SK-N-SH (cell line): Measurements from ENCODE around the gene TMEM163. TPM values are rescaled to one million over a fixed set of nuclear protein-coding genes. Genes with fewer than 3 reads are reported as not detected.

Experiments used
- CTCF ChIA-PET: fragments of 300-600, 350-600 bp; formaldehyde crosslinking; extraction: SDS; loops from one replicate; lab custom pipeline; 2021; lab: Yijun Ruan, JAX
- POLR2A ChIA-PET: fragments of 350-600 bp; sonication (Branson Sonifier 250); formaldehyde crosslinking; extraction: SDS; loops from one replicate; lab custom pipeline; 2020; ENCODE audit warnings: antibody characterized with exemption, inconsistent platforms; lab: Yijun Ruan, JAX
- DNase-seq: peaks from one replicate; pipeline ENCODE4 v3.0.0; 2012
- H2AFZ ChIP-seq: fragments of 200-600 bp; sonication (generic); 2 replicates; pipeline ENCODE4 v1.8.1; 2016; ENCODE audit warnings: antibody characterized with exemption, mild to moderate bottlenecking, low read depth
- H3F3A ChIP-seq: fragments of 200-600 bp; sonication (generic); replicated peaks from 2 replicates; pipeline ENCODE3; 2016; ENCODE audit warnings: antibody characterized with exemption, mild to moderate bottlenecking; ENCODE audit not compliant: insufficient read depth
- H3K27ac ChIP-seq, 2 experiments: fragments of 200-500 bp in 1 of 2; fragments of 200-600 bp in 1 of 2; sonication (Bioruptor generic) in 1 of 2; sonication (generic), shearing (Covaris generic) in 1 of 2; 2 replicates each; pipeline versions ENCODE4 v1.5.1 to v1.6.1; 2014 to 2016; ENCODE audit warnings: low read depth in 2 of 2, inconsistent platforms in 1 of 2, low read length in 1 of 2, mild to moderate bottlenecking in 1 of 2, mixed read lengths in 1 of 2
- H3K27me3 ChIP-seq: fragments of 200-600 bp; sonication (generic), shearing (Covaris generic); 2 replicates; pipeline ENCODE4 v1.6.1; 2016; ENCODE audit warnings: mixed run types; ENCODE audit not compliant: insufficient read depth
- H3K36me3 ChIP-seq, 2 experiments: fragments of 200-500 bp in 1 of 2; fragments of 200-600 bp in 1 of 2; sonication (Bioruptor generic) in 1 of 2; sonication (generic) in 1 of 2; replicated peaks in 1 of 2; 2 replicates each; pipeline versions ENCODE3 to v1.5.1; 2014 to 2016; ENCODE audit warnings: low read length in 1 of 2, mild to moderate bottlenecking in 1 of 2; ENCODE audit not compliant: insufficient read depth in 2 of 2, control insufficient read depth in 1 of 2
- H3K4me1 ChIP-seq, 2 experiments: fragments of 200-500 bp in 1 of 2; fragments of 200-600 bp in 1 of 2; sonication (Bioruptor generic) in 1 of 2; sonication (generic), shearing (Covaris generic) in 1 of 2; 2 replicates each; pipeline versions ENCODE4 v1.5.1 to v1.6.1; 2014 to 2016; ENCODE audit warnings: low read depth in 1 of 2, low read length in 1 of 2, mixed run types in 1 of 2; ENCODE audit not compliant: insufficient read depth in 2 of 2, control insufficient read depth in 1 of 2
- H3K4me2 ChIP-seq: fragments of 200-600 bp; sonication (generic), shearing (Covaris generic); 2 replicates; pipeline ENCODE4 v1.6.1; 2017; ENCODE audit warnings: mixed run types
- H3K4me3 ChIP-seq, 2 experiments: fragments of 200-500 bp in 1 of 2; fragments of 200-600 bp in 1 of 2; sonication (Bioruptor generic) in 1 of 2; sonication (generic), shearing (Covaris generic) in 1 of 2; 2 replicates each; pipeline versions ENCODE4 v1.5.1 to v1.8.1; 2014 to 2016; ENCODE audit warnings: low read depth in 2 of 2, inconsistent platforms in 1 of 2, low read length in 1 of 2, mild to moderate bottlenecking in 1 of 2, mixed read lengths in 1 of 2, moderate library complexity in 1 of 2
- H3K79me2 ChIP-seq: fragments of 200-600 bp; sonication (generic); 2 replicates; pipeline ENCODE4 v1.8.1; 2017; ENCODE audit warnings: mild to moderate bottlenecking; ENCODE audit not compliant: insufficient read depth
- H3K9ac ChIP-seq: fragments of 200-600 bp; sonication (generic); 2 replicates; pipeline ENCODE4 v1.6.1; 2017; ENCODE audit warnings: mixed run types
- H3K9me2 ChIP-seq: fragments of 200-600 bp; sonication (generic); 2 replicates; pipeline ENCODE4 v1.6.1; 2017; ENCODE audit warnings: mixed run types
- H3K9me3 ChIP-seq: fragments of 200-600 bp; sonication (generic); 2 replicates; pipeline ENCODE4 v1.6.1; 2017; ENCODE audit warnings: mixed run types, mild to moderate bottlenecking, moderate library complexity
- H4K20me1 ChIP-seq: fragments of 200-600 bp; sonication (generic); 2 replicates; pipeline ENCODE4 v1.6.1; 2017; ENCODE audit warnings: mild to moderate bottlenecking, mixed run types; ENCODE audit not compliant: insufficient read depth
- CHD2 ChIP-seq: fragments of 150-350 bp; IDR thresholded peaks from 2 replicates; pipeline ENCODE4 v1.6.1; 2018; ENCODE audit warnings: low read length; ENCODE audit not compliant: partially characterized antibody
- EZH2phosphoT487 ChIP-seq: fragments of 200-600 bp; sonication (generic); IDR thresholded peaks from 2 replicates; pipeline ENCODE4 v1.6.1; 2017; ENCODE audit warnings: low read depth, mixed run types, mild to moderate bottlenecking, antibody characterized with exemption, moderate library complexity, borderline replicate concordance
- FOXJ3 ChIP-seq: sonication (generic); formaldehyde crosslinking; IDR thresholded peaks from 2 replicates; pipeline ENCODE4 v1.5.1; 2020; ENCODE audit warnings: mild to moderate bottlenecking, missing genetic modification reagents
- GABPA ChIP-seq: IDR thresholded peaks from 2 replicates; pipeline ENCODE4 v1.4.0; 2012; ENCODE audit warnings: low read depth, mild to moderate bottlenecking
- JUND ChIP-seq: IDR thresholded peaks from 2 replicates; pipeline ENCODE4 v1.4.0; 2012
- MEF2A ChIP-seq: IDR thresholded peaks from 2 replicates; pipeline ENCODE4 v1.4.0; 2012; ENCODE audit warnings: low read depth, borderline replicate concordance
- NRF1 ChIP-seq: IDR thresholded peaks from 2 replicates; pipeline ENCODE4 v1.6.1; 2012; ENCODE audit warnings: low read depth, mild to moderate bottlenecking, low read length
- RAD21 ChIP-seq: IDR thresholded peaks from 2 replicates; pipeline ENCODE4 v1.6.1; 2012; ENCODE audit warnings: mild to moderate bottlenecking, low read length
- RCOR1 ChIP-seq: fragments of 150-350 bp; IDR thresholded peaks from 2 replicates; pipeline ENCODE4 v1.6.1; 2017; ENCODE audit warnings: antibody characterized with exemption, low read length
- RFX5 ChIP-seq: IDR thresholded peaks from 2 replicates; pipeline ENCODE4 v1.6.1; 2012; ENCODE audit warnings: mild to moderate bottlenecking, improper control_type of control experiment, low read length
- RXRA ChIP-seq: IDR thresholded peaks from 2 replicates; pipeline ENCODE4 v1.4.0; 2012; ENCODE audit warnings: low read depth, mild to moderate bottlenecking, borderline replicate concordance
- SIN3A ChIP-seq: IDR thresholded peaks from 2 replicates; pipeline ENCODE4 v1.6.1; 2012; ENCODE audit warnings: low read depth, mild to moderate bottlenecking, low read length, moderate library complexity, borderline replicate concordance
- SMC3 ChIP-seq: IDR thresholded peaks from 2 replicates; pipeline ENCODE4 v1.6.1; 2012; ENCODE audit warnings: low read depth, low read length, improper control_type of control experiment
- TAF1 ChIP-seq: IDR thresholded peaks from 2 replicates; pipeline ENCODE4 v1.6.1; 2012; ENCODE audit warnings: low read depth, mild to moderate bottlenecking, low read length, moderate library complexity, borderline replicate concordance
- TCF12 ChIP-seq: IDR thresholded peaks from 2 replicates; pipeline ENCODE4 v1.4.0; 2012
- TEAD4 ChIP-seq: IDR thresholded peaks from 2 replicates; pipeline ENCODE4 v1.4.0; 2012; ENCODE audit warnings: mild to moderate bottlenecking, borderline replicate concordance; ENCODE audit not compliant: insufficient read depth
- WGBS: methylation state at CpG from one replicate; pipeline ENCODE4 v1.1.6; 2017; ENCODE audit warnings: low lambda C conversion rate; 5-methylcytosine and 5-hydroxymethylcytosine counted together
- polyA plus RNA-seq, 3 experiments: library from polyadenylated mRNA; depleted of rRNA; stranded (reverse); fragments of >200 nt; gene quantifications; 2 replicates each; pipeline ENCODE4 v1.2.3, GENCODE V29; 2012
- TF ChIP-seq, protein P1 (sequence below): fragments of 200-600 bp; sonication (generic); IDR thresholded peaks from 2 replicates; pipeline ENCODE4 v1.6.1; 2017; ENCODE audit warnings: antibody characterized with exemption, mild to moderate bottlenecking, moderate library complexity
- TF ChIP-seq, protein P2 (sequence below): IDR thresholded peaks from 2 replicates; pipeline ENCODE4 v1.4.0; 2012; ENCODE audit warnings: low read depth, borderline replicate concordance
- TF ChIP-seq, protein P3 (sequence below): fragments of 150-350 bp; IDR thresholded peaks from 2 replicates; pipeline ENCODE4 v1.6.1; 2016; ENCODE audit warnings: mild to moderate bottlenecking, low read depth, low read length

The TMEM163 gene
- polyA plus RNA-seq, 1 of the 3 experiments (the other 2 are of a cell fraction) = not detected

DNA sequence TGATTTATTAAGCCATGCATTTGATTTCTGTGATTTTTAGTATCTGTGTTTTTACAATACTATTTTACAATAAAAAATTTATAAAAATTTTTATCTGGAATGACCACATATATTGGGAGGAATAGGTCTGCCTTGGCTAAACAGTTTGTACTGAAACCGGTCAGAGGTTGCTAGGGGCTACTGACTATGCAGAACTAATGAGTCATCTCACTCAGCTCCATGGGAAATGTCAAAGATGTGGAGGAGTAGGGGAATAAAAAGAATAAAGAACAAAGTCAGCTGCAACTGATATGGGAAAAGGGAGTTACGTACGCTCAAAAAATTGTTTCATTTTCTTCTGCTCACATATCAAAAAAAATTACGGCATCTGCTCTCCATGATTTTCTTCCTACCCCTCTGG, 8.6 kb upstream of the TMEM163 start:
- Histone ChIP-seq H3K4me3 (no peak overlapping the region), H3K9ac (no peak overlapping the region), H4K20me1 (no peaks in the 10 kb centered on the region), H3F3A (no peaks in the 10 kb centered on the region), H3K27ac (no peak overlapping the region), H3K4me2 (no peak overlapping the region), H3K4me1 (no peaks in the 10 kb centered on the region), H3K9me2 (no peaks in the 10 kb centered on the region), H3K36me3 (no peaks in the 10 kb centered on the region), H3K79me2 (no peaks in the 10 kb centered on the region), H3K9me3 (no peaks in the 10 kb centered on the region), H2AFZ (no peak overlapping the region), H3K27me3 (no peaks in the 10 kb centered on the region)
- DNase-seq = no peak
- TF ChIP-seq SIN3A = no peak
- TF ChIP-seq TCF12 = no peak
- TF ChIP-seq RXRA = no peak
- no peak for TF ChIP-seq GABPA
- TF ChIP-seq SMC3 = no peak
- TF ChIP-seq RAD21 = no peak
- no peak for TF ChIP-seq NRF1
- TF ChIP-seq FOXJ3 = no peak
- TF ChIP-seq EZH2phosphoT487 = no peak
- no peak for TF ChIP-seq JUND
- TF ChIP-seq, protein P1, sequence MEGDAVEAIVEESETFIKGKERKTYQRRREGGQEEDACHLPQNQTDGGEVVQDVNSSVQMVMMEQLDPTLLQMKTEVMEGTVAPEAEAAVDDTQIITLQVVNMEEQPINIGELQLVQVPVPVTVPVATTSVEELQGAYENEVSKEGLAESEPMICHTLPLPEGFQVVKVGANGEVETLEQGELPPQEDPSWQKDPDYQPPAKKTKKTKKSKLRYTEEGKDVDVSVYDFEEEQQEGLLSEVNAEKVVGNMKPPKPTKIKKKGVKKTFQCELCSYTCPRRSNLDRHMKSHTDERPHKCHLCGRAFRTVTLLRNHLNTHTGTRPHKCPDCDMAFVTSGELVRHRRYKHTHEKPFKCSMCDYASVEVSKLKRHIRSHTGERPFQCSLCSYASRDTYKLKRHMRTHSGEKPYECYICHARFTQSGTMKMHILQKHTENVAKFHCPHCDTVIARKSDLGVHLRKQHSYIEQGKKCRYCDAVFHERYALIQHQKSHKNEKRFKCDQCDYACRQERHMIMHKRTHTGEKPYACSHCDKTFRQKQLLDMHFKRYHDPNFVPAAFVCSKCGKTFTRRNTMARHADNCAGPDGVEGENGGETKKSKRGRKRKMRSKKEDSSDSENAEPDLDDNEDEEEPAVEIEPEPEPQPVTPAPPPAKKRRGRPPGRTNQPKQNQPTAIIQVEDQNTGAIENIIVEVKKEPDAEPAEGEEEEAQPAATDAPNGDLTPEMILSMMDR = no peak
- no peak for TF ChIP-seq TAF1
- TF ChIP-seq, protein P2, sequence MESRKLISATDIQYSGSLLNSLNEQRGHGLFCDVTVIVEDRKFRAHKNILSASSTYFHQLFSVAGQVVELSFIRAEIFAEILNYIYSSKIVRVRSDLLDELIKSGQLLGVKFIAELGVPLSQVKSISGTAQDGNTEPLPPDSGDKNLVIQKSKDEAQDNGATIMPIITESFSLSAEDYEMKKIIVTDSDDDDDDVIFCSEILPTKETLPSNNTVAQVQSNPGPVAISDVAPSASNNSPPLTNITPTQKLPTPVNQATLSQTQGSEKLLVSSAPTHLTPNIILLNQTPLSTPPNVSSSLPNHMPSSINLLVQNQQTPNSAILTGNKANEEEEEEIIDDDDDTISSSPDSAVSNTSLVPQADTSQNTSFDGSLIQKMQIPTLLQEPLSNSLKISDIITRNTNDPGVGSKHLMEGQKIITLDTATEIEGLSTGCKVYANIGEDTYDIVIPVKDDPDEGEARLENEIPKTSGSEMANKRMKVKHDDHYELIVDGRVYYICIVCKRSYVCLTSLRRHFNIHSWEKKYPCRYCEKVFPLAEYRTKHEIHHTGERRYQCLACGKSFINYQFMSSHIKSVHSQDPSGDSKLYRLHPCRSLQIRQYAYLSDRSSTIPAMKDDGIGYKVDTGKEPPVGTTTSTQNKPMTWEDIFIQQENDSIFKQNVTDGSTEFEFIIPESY = no peak
- TF ChIP-seq, protein P3, sequence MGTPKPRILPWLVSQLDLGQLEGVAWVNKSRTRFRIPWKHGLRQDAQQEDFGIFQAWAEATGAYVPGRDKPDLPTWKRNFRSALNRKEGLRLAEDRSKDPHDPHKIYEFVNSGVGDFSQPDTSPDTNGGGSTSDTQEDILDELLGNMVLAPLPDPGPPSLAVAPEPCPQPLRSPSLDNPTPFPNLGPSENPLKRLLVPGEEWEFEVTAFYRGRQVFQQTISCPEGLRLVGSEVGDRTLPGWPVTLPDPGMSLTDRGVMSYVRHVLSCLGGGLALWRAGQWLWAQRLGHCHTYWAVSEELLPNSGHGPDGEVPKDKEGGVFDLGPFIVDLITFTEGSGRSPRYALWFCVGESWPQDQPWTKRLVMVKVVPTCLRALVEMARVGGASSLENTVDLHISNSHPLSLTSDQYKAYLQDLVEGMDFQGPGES = no peak
- no peak for TF ChIP-seq RFX5
- TF ChIP-seq MEF2A = no peak
- no peak for TF ChIP-seq TEAD4
- no peak for TF ChIP-seq CHD2
- TF ChIP-seq RCOR1 = no peak
- 74% methylated on average over 4 of the region's 4 CpGs for WGBS
- ChIA-PET POLR2A (no interaction called here), CTCF (no interaction called here)
